ENCODE data around the gene KRT16. TPM values are rescaled to one million over a fixed set of nuclear protein-coding genes. Genes with fewer than 3 reads are reported as not detected.
"Not testable (repeated sequence)": the region's sequence is repeated elsewhere in the genome, so short reads cannot be mapped to it uniquely, and the experiment has no call there.

KRT16 gene
- total RNA-seq, 1 donor from 2014 or later, result not detected

- no peak within 1 kb of the TSS for H3K27ac ChIP-seq
- no peaks in the 10 kb centered on the region for H3K4me1 ChIP-seq
- H3K36me3 ChIP-seq, result no peaks in the 10 kb centered on the region
- ATAC-seq (peak; percentile 56), DNase-seq (peak; percentile 68)
- no peak for TF ChIP-seq CTCF (IDR thresholded peaks at IDR 0.05)
- H3K27me3 ChIP-seq, result no peaks in the 10 kb centered on the region
- no peak within 1 kb of the TSS for H3K4me3 ChIP-seq
- intact Hi-C loops (cut with DNase I), result no loop called here
- no peaks in the 10 kb centered on the region for H3K9me3 ChIP-seq
Observed at GRCh38 chr17:41624208-41625101, 11.9 kb upstream of the KRT16 start, which contains the start of gene KRT17. Gene KRT17 (minus strand): TSS chr17:41624575. CDS start chr17:41624509, 66 bp downstream.

GRCh38 chr17:41623184-41623861 lies 10.8 kb upstream of the KRT16 start:
- H3K36me3 ChIP-seq; H3K4me3 ChIP-seq; ATAC-seq; H3K4me1 ChIP-seq; H3K27me3 ChIP-seq; intact Hi-C loops (cut with DNase I); H3K9me3 ChIP-seq; H3K27ac ChIP-seq: not testable (repeated sequence)
- peak; percentile 42 for DNase-seq

- intact Hi-C loops (cut with DNase I); H3K27ac ChIP-seq; H3K9me3 ChIP-seq; H3K27me3 ChIP-seq; H3K4me3 ChIP-seq; H3K4me1 ChIP-seq; H3K36me3 ChIP-seq; ATAC-seq: not testable (repeated sequence)
- peak; percentile 47 for DNase-seq
Observed at GRCh38 chr17:41622340-41623183, 10.0 kb upstream of the KRT16 start.

- no peaks in the 10 kb centered on the region for H3K9me3 ChIP-seq
- ATAC-seq (no peak), DNase-seq (no peak)
- no peaks in the 10 kb centered on the region for H3K36me3 ChIP-seq
- intact Hi-C loops (cut with DNase I), result no loop called here
- H3K4me3 ChIP-seq, result no peak overlapping the region
- H3K4me1 ChIP-seq, result no peaks in the 10 kb centered on the region
- no peak overlapping the region for H3K27ac ChIP-seq
- H3K27me3 ChIP-seq, result no peaks in the 10 kb centered on the region
- no peak for TF ChIP-seq CTCF (IDR thresholded peaks at IDR 0.05)
Observed at GRCh38 chr17:41621916-41622315, 9.3 kb upstream of the KRT16 start.

GRCh38 chr17:41621435-41621817 lies 8.9 kb upstream of the KRT16 start:
- not testable (repeated sequence) for H3K27ac ChIP-seq, H3K4me3 ChIP-seq, H3K9me3 ChIP-seq

GRCh38 chr17:41620583-41621434 lies 8.2 kb upstream of the KRT16 start:
- H3K36me3 ChIP-seq, result no peaks in the 10 kb centered on the region
- DNase-seq (peak; percentile 48), ATAC-seq (no peak)
- intact Hi-C loops (cut with DNase I), result no loop called here
- H3K4me1 ChIP-seq, result no peaks in the 10 kb centered on the region
- H3K9me3 ChIP-seq, result no peaks in the 10 kb centered on the region
- TF ChIP-seq CTCF (IDR thresholded peaks at IDR 0.05), result no peak
- H3K4me3 ChIP-seq, result no peak overlapping the region
- no peak overlapping the region for H3K27ac ChIP-seq
- H3K27me3 ChIP-seq, result no peaks in the 10 kb centered on the region

More at GRCh38 chr17:41621435-41621817, 8.9 kb upstream of the KRT16 start:
- H3K4me1 ChIP-seq; ATAC-seq; intact Hi-C loops (cut with DNase I); H3K27me3 ChIP-seq; H3K36me3 ChIP-seq: not testable (repeated sequence)
- DNase-seq, result peak; percentile 46

GRCh38 chr17:41619927-41620582 lies 7.5 kb upstream of the KRT16 start:
- H3K27me3 ChIP-seq; H3K9me3 ChIP-seq; H3K27ac ChIP-seq; DNase-seq; intact Hi-C loops (cut with DNase I); H3K4me1 ChIP-seq; H3K4me3 ChIP-seq; ATAC-seq; H3K36me3 ChIP-seq: not testable (repeated sequence)

All from upper lobe of right lung (tissue), 1 donor.